ENCODE data around the gene DPAGT1. TPM values are rescaled to one million over a fixed set of nuclear protein-coding genes. Genes with fewer than 3 reads are reported as not detected.

DPAGT1 gene
- total RNA-seq, 4 donors from 2014 or later, result 23.0 to 34.0 (median 28.5) TPM

DNA sequence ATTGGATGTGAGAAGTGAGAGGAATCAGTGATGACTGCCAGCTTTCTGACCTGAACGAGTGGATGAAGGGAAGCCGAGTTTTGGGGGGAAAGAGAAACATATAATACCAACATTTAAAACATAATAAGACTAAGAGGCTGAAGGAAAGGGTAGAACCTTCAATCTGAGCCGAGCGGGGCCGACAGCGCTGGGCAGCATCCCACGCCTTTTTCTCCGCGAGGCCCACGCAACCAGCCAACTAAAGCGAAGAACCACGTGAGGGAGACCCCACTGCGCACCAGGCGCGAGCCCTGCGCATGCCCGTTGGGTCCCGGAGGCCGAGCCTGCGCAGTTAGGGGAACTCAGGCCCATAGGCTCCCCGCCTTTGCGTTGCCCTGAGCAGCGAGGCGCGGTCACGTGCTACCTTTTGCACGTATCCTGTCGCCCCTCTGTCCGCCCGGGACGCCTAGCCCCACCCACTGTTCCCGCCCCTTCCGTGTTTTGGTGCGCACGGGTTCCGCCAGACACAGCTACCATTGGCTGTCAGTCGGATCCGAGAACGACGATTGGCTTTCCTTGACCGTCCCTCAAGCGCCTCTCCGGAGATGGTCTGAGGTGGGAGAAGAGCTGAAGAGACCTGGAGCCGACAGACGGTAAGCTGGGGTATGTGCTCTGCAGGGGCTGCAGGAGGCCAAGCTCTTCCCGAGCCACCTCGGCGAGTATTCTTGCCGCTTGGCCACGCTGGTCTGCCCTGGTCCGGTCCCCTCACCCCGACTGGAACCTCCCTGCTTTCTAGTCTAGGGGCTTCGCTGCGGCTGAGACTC lies 19.6 kb upstream of the DPAGT1 start, which contains the start of gene HINFP:
HINFP (plus strand) TSS at position 573 of the 803 bp plus-strand sequence. CDS start 5,365 bp downstream, outside the sequence.
- peak; percentile 96 for DNase-seq (ENCODE audit: low spot score)
- TF ChIP-seq, protein P1, sequence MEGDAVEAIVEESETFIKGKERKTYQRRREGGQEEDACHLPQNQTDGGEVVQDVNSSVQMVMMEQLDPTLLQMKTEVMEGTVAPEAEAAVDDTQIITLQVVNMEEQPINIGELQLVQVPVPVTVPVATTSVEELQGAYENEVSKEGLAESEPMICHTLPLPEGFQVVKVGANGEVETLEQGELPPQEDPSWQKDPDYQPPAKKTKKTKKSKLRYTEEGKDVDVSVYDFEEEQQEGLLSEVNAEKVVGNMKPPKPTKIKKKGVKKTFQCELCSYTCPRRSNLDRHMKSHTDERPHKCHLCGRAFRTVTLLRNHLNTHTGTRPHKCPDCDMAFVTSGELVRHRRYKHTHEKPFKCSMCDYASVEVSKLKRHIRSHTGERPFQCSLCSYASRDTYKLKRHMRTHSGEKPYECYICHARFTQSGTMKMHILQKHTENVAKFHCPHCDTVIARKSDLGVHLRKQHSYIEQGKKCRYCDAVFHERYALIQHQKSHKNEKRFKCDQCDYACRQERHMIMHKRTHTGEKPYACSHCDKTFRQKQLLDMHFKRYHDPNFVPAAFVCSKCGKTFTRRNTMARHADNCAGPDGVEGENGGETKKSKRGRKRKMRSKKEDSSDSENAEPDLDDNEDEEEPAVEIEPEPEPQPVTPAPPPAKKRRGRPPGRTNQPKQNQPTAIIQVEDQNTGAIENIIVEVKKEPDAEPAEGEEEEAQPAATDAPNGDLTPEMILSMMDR (IDR thresholded peaks at IDR 0.05), result no peak
- peak; percentile 99 for ATAC-seq (ENCODE audit: low FRiP score)

DNA sequence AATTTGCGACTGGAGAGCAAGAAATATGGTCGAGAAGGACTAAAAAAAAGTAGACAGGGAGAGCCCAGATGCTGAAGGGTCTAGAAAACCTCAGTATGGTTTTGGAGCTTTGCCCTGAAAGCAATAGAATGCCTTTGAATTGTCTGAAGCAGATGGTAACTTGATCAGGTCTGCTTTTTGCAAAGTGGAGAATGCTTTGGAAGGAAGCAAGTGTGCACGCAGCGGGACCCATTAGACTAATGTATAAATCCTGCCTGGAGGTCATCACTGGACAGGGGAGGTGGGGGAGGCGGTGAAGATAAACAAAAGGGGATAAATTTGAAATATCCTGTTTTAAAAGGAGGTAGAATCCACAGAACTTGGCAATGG lies 19.0 kb upstream of the DPAGT1 start:
- ATAC-seq (ENCODE audit: low FRiP score) (no peak), DNase-seq (ENCODE audit: low spot score) (no peak)
- TF ChIP-seq, protein P1 (IDR thresholded peaks at IDR 0.05), result no peak

DNA sequence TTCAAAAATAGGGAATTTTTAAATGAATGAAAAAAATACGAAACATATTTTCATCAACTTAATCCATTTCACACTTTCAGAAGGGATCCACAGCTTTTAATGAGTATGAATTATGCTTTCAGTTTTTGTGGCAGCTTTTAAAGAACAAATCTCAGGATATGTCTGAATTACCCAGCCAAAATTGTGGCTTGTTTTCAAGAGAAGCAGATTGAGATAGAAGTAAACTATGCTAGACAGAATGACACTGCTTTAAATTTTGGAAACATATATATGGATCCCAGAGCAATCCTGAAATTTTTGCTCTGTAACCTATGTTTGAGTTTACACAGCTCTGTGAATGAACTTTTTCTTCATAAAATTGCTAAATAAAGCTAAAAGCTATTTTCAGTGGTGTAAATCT lies 17.3 kb upstream of the DPAGT1 start:
- ATAC-seq (ENCODE audit: low FRiP score) (no peak), DNase-seq (ENCODE audit: low spot score) (no peak)
- TF ChIP-seq, protein P1 (IDR thresholded peaks at IDR 0.05), result no peak

DNA sequence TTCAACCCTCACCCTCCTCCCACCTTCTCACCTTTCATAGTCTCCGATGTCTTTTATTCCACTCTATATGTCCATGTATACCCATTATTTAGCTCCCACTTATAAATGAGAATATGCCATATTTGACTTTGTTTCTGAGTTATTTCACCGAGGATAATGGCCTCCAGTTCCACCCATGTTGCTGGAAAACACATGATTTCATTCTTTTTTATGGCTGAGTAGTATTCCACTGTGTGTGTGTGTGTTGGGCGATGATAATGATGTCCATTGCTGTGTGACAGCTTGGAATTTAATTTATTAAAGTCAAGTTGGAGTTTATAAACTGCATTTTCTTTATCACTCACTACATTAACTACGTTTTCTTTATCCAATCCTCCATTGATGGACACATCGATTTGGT lies 16.6 kb upstream of the DPAGT1 start:
- TF ChIP-seq, protein P1 (IDR thresholded peaks at IDR 0.05), result no peak
- no peak for DNase-seq (ENCODE audit: low spot score)
- ATAC-seq (ENCODE audit: low FRiP score), result no peak

DNA sequence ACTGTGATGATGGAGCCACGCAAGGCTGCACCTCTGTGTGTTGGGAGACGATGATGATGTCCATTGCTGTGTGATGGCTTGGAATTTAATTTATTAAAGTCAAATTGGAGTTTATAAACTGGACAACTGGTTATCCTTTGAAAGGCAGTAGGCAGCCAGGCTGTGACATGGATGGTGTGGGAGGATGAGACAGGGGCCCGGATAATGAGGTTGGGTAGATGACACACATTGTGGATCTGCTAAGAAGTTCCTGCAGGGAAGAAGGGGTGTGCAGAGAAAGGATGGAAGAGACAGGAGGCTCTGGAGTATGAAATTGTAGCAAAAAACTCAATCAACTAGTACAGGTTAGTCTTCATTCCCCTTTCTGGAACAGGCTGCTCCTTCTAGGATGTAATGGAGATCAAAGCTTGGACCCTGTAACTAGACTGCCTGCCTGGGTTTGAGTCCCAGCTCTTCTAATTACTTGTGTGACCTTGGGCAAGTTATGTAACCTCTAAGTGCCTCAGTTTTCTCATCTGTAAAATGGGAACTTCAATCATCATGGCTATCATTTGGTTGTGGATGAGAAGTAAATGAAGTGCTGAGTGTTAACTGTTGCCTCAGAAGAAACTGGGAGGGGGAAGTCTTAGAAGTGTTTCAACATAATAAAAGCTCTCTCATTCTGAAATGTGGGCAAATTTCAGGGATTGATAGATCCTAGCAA lies 15.5 kb upstream of the DPAGT1 start:
- no peak for DNase-seq (ENCODE audit: low spot score)
- no peak for ATAC-seq (ENCODE audit: low FRiP score)
- TF ChIP-seq, protein P1 (IDR thresholded peaks at IDR 0.05), result no peak

DNA sequence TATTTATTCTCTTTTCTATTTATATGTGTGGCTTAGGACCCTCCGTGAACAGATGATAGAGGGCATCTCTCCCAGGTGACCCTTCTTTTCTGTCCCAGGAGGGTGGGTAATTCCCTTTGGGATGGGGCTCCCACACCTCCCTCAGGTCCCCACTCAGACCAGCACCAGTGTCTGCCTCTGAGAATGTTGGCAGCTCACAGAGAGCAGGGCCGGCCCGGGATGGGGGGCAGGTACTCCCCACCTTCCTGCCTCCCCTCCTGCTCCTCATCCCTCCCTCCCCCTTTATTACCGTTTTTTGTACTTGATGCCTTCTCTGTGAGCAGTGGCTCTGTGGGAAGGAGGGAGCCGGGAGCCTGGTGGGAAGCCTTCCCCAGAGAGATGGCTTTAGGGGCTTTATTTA lies 14.9 kb upstream of the DPAGT1 start:
- DNase-seq (ENCODE audit: low spot score), result no peak
- TF ChIP-seq, protein P1 (IDR thresholded peaks at IDR 0.05), result no peak
- ATAC-seq (ENCODE audit: low FRiP score), result no peak

Data from omental fat pad (tissue), 4 donors.